Panc1 (cell line): ENCODE data around the gene CARMIL3.

Experiments used
- CTCF ChIP-seq: fragments of 450-650 bp; IDR thresholded peaks from 2 replicates; pipeline ENCODE4 v1.5.1; 2017; ENCODE audit warnings: mild to moderate bottlenecking
- POLR2AphosphoS5 ChIP-seq: IDR thresholded peaks from 2 replicates; pipeline ENCODE4 v1.6.1; 2012; ENCODE audit warnings: mild to moderate bottlenecking, low read depth, low read length, moderate library complexity
- REST ChIP-seq, 2 experiments: IDR thresholded peaks; 2 replicates each; pipeline ENCODE4 v1.6.1; 2011 to 2012; ENCODE audit warnings: low read depth in 2 of 2, control low read depth in 1 of 2, low read length in 1 of 2, mild to moderate bottlenecking in 1 of 2, moderate library complexity in 1 of 2; ENCODE audit not compliant: insufficient read depth in 1 of 2

DNA sequence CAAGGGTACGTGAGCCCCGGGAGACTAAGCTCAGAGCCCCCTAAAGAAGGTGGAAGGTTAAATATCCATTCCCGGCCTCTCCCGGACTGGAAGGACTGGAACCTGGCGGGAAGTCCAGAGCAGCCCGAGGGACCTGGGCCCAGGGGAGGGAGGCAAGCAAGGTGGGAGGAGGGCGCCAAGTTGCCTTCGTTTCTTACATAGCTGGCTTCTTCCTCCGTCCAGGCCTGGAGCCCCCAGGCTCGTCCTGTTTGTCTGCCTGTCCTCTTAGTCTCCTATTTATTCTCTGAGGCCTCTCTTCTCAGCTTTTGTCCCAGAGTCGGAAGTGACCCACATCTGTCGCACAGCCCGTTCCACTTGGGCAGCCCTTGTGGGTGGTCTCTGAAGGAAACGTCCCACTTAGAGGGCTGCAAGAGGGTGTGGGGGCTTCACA, 43.0 kb downstream of the CARMIL3 start:
- no peak for TF ChIP-seq CTCF
- no peak for TF ChIP-seq POLR2AphosphoS5
- TF ChIP-seq REST (IDR thresholded peaks at IDR 0.05; ENCODE audit: insufficient read depth in 1 of 2, low read depth in 2 of 2, low read length in 1 of 2) = no peak
